Stimulated activated CD4-positive, alpha-beta T cell treated with anti-CD3 and anti-CD28 coated beads, Interleukin-4, amount 100 ng/mL, for 24 hours (primary cell): ENCODE results near the gene PCDHGA8.
"Not testable (repeated sequence)": the region's sequence is repeated elsewhere in the genome, so short reads cannot be mapped to it uniquely, and the experiment has no call there.

Experiments
- DNase-seq: peaks from one replicate; pipeline ENCODE4 v3.0.0-alpha.2; 2020

Gene PCDHGA8

DNA sequence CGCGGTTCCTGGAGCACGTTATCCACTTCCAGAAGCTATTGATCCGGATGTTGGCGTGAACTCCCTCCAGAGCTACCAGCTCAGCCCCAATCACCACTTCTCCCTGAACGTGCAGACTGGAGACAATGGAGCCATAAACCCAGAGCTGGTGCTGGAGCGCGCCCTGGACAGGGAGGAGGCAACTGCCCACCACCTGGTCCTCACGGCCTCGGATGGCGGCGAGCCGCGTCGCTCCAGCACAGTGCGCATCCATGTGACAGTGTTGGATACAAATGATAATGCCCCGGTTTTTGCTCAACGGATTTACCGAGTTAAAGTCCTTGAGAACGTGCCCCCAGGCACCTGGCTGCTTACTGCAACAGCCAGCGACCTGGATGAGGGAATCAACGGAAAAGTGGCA lies 11.0 kb downstream of the PCDHGA8 start:
- DNase-seq, result no peak

DNA sequence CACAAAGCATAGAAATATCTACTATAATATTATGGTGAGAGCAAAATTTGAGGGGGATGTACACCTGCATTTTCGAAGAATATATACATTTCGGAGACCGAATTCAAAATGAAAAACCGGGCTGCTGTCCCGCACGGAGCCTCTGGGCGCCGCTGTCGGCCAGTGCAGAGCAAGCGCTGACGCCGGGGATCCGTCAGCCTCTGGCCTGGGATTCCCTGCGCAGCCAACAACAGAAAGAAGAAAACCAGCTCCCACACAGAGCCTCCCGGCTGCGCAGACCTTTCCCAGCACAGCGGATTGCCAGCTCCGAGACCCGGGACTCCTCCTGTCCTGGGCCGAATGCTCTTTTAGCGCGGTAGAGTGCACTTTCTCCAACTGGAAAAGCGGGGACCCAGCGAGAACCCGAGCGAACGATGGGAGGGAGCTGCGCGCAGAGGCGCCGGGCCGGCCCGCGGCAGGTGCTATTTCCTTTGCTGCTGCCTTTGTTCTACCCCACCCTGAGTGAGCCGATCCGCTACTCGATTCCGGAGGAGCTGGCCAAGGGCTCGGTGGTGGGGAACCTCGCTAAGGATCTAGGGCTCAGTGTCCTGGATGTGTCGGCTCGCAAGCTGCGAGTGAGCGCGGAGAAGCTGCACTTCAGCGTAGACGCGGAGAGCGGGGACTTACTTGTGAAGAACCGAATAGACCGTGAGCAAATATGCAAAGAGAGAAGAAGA lies 15.5 kb downstream of the PCDHGA8 start, which contains the start of gene PCDHGB6:
TSS of gene PCDHGB6 (plus strand) at position 232 of the 716 bp plus-strand sequence. CDS start at position 414, 182 bp downstream.
- peak; percentile 31 for DNase-seq

GRCh38 chr5:141409598-141410306 lies 17.3 kb downstream of the PCDHGA8 start:
- DNase-seq, result no peak

DNA sequence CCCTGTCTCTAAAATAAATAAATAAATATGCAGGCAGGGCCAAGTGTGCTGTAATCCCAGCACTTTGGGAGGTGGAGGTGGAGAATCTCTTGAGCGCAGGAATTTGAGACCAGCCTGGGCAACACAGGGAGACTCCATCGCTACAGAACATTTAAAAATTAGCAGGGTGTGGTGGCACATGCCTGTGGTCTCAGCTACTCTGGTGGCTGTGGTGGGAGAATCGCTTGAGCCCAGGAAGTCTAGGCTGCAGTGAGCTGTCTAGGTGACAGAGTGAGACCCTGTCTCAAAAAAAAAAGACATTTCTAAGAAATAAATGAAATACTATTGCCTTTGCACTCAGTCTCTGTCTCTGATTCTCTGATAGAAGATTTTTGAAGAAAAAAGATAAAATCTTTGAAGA lies 19.1 kb downstream of the PCDHGA8 start:
- no peak for DNase-seq

GRCh38 chr5:141412854-141413539 lies 20.6 kb downstream of the PCDHGA8 start, which contains the start of gene PCDHGA10:
PCDHGA10 (plus strand) TSS chr5:141412987; CDS start chr5:141413176, 189 bp downstream.
- DNase-seq, result peak; percentile 66

DNA sequence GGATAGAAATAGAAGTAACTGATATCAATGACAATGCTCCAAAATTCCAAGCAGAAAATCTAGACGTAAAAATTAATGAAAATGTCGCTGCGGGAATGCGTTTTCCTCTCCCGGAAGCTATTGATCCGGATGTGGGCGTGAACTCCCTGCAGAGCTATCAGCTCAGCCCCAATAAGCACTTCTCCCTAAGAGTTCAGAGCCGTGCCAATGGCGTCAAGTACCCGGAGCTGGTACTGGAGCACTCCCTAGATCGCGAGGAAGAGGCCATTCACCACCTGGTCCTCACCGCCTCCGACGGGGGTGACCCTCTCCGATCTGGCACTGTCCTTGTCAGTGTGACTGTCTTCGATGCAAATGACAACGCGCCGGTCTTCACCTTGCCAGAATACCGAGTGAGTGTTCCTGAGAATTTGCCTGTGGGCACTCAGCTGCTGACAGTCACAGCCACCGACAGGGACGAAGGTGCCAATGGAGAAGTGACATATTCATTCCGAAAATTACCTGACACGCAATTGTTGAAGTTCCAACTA lies 21.2 kb downstream of the PCDHGA8 start:
- no peak for DNase-seq

GRCh38 chr5:141414548-141415274 lies 22.3 kb downstream of the PCDHGA8 start:
- DNase-seq, result not testable (repeated sequence)

DNA sequence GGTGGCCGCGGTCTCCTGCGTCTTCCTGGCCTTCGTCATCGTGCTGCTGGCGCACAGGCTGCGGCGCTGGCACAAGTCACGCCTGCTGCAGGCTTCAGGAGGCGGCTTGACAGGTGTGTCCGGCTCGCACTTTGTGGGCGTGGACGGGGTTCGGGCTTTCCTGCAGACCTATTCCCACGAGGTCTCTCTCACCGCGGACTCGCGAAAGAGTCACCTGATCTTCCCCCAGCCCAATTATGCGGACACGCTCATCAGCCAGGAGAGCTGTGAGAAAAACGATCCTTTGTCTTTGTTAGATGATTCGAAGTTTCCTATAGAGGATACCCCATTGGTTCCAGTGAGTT lies 22.8 kb downstream of the PCDHGA8 start:
- DNase-seq, result not testable (repeated sequence)

GRCh38 chr5:141417494-141418172 lies 25.2 kb downstream of the PCDHGA8 start, which contains the start of gene PCDHGB7:
PCDHGB7 (plus strand) TSS chr5:141417677; CDS start chr5:141417860, 183 bp downstream.
- DNase-seq, result peak; percentile 49

DNA sequence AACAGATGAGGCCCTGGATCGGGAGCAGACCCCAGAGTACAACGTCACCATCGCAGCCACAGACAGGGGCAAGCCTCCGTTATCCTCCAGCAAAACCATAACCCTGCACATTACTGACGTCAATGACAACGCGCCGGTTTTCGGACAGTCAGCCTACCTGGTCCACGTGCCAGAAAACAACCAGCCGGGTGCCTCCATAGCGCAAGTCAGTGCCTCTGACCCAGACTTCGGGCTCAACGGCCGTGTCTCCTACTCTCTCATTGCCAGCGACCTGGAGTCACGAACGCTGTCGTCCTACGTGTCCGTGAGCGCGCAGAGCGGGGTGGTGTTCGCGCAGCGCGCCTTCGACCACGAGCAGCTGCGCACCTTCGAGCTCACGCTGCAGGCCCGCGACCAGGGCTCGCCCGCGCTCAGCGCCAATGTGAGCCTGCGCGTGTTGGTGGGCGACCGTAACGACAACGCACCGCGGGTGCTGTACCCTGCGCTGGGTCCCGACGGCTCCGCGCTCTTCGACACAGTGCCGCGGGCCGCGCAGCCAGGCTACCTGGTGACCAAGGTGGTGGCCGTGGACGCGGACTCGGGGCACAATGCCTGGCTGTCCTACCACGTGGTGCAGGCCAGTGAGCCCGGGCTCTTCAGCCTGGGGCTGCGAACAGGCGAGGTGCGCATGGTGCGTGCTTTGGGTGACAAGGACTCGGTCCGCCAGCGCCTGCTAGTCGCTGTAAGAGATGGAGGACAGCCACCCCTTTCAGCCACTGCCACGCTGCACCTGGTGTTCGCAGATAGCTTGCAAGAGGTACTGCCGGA lies 26.8 kb downstream of the PCDHGA8 start:
- no peak for DNase-seq

DNA sequence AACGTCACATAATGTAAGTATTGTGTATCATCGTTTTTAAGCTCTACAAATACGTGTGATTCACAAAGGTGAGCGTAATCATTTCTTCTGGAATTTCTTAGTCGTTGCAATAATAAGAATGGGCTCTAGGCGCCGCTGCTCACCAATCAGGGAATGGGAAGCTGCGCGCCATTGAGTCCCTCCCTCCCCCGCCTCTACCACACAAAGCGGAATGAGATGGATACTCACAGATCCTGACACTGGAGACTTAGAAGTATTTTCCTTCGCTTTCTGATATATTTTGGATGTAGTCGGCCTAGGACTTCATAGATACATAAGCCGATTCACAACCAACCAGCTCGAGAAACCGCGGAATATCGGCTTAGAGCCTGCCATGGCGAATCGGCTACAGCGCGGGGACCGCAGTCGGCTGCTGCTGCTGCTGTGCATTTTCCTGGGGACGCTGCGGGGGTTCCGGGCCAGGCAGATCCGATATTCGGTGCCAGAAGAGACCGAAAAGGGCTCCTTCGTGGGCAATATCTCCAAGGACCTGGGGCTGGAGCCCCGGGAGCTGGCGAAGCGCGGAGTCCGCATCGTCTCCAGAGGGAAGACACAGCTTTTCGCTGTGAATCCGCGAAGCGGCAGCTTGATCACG lies 28.5 kb downstream of the PCDHGA8 start, which contains the start of gene PCDHGA11:
TSS of gene PCDHGA11 (plus strand) at position 197 of the 634 bp plus-strand sequence. CDS start at position 374, 177 bp downstream.
- DNase-seq, result peak; percentile 44

GRCh38 chr5:141421489-141421855 lies 29.0 kb downstream of the PCDHGA8 start:
- DNase-seq, result no peak

DNA sequence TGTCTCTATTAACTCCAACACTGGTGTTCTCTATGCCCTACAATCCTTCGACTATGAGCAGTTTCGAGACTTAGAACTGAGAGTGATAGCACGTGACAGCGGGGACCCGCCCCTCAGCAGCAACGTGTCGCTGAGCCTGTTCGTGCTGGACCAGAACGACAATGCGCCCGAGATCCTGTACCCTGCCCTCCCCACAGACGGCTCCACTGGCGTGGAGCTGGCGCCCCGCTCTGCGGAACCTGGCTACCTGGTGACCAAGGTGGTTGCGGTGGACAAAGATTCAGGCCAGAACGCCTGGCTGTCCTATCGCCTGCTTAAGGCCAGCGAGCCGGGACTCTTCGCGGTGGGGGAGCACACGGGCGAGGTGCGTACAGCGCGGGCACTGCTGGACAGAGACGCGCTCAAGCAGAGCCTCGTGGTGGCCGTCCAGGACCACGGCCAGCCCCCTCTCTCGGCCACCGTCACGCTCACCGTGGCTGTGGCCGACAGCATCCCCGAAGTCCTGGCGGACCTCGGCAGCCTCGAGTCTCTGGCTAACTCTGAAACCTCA lies 30.4 kb downstream of the PCDHGA8 start:
- no peak for DNase-seq

GRCh38 chr5:141427783-141428426 lies 35.5 kb downstream of the PCDHGA8 start:
- DNase-seq, result no peak

GRCh38 chr5:141430332-141431113 lies 38.1 kb downstream of the PCDHGA8 start, which contains the start of gene PCDHGA12:
PCDHGA12 (plus strand) TSS chr5:141430507; CDS start chr5:141430760, 253 bp downstream.
- no peak for DNase-seq

DNA sequence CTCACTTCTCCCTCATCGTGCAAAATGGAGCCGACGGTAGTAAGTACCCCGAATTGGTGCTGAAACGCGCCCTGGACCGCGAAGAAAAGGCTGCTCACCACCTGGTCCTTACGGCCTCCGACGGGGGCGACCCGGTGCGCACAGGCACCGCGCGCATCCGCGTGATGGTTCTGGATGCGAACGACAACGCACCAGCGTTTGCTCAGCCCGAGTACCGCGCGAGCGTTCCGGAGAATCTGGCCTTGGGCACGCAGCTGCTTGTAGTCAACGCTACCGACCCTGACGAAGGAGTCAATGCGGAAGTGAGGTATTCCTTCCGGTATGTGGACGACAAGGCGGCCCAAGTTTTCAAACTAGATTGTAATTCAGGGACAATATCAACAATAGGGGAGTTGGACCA lies 38.9 kb downstream of the PCDHGA8 start:
- no peak for DNase-seq

- DNase-seq, result not testable (repeated sequence)
These were observed 39.9 kb downstream of the PCDHGA8 start for GRCh38 chr5:141432308-141432707.

GRCh38 chr5:141432726-141433125 lies 40.3 kb downstream of the PCDHGA8 start:
- DNase-seq, result not testable (repeated sequence)

DNA sequence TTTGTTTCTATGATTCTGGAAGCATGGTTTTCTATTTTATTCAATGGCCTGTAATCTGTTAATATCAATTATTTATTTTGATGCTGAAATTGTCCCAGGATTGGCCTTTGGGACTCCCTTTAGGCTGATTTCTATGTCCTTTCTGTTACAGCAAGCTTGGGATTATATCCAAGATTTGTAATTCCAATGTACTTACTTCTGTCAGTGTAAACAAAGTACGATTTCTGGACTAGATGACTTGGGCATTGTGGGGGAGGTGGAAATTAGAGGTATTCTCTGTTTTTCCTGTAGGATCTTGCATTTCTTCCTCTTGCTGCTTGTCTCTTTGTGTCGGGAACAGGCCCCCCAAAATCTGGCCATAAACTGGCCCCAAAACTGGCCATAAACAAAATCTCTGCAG lies 41.6 kb downstream of the PCDHGA8 start:
- no peak for DNase-seq
